Measurements from ENCODE around the gene LARGE1. TPM values are rescaled to one million over a fixed set of nuclear protein-coding genes. Genes with fewer than 3 reads are reported as not detected.

The LARGE1 gene
- total RNA-seq, 4 donors from 2014 or later: 18.7 to 82.1 (median 39.2) TPM

DNA sequence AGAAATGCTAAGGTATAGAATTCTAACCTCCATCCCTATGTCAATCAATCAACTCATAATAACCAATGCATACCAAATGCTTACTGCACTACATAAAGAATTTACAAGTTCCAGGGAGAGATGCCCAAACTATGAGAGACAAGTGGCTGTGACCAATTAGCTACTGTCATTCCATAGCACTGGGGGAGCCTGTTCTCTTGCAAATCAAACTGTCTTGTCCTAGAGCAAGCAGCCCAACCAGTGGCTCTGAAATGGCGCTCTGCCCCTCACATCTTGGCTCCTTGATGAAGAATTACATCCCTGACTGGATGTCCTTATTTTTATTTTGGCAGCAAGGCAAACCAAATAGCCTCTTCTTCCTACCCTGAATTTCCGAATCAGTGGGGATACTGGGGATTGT is 589.7 kb downstream of the LARGE1 start:
- no peak for TF ChIP-seq POLR2A (IDR thresholded peaks at IDR 0.05)
- TF ChIP-seq, protein P1, sequence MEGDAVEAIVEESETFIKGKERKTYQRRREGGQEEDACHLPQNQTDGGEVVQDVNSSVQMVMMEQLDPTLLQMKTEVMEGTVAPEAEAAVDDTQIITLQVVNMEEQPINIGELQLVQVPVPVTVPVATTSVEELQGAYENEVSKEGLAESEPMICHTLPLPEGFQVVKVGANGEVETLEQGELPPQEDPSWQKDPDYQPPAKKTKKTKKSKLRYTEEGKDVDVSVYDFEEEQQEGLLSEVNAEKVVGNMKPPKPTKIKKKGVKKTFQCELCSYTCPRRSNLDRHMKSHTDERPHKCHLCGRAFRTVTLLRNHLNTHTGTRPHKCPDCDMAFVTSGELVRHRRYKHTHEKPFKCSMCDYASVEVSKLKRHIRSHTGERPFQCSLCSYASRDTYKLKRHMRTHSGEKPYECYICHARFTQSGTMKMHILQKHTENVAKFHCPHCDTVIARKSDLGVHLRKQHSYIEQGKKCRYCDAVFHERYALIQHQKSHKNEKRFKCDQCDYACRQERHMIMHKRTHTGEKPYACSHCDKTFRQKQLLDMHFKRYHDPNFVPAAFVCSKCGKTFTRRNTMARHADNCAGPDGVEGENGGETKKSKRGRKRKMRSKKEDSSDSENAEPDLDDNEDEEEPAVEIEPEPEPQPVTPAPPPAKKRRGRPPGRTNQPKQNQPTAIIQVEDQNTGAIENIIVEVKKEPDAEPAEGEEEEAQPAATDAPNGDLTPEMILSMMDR (IDR thresholded peaks at IDR 0.05): no peak
- H3K27ac ChIP-seq: no peak overlapping the region
- H3K4me3 ChIP-seq: no peak overlapping the region
- H3K4me1 ChIP-seq: no peaks in the 10 kb centered on the region
- no peak for DNase-seq
- intact Hi-C loops (cut with DNase I; ENCODE audit: low total_unique reads): no loop called here
- H3K36me3 ChIP-seq: no peaks in the 10 kb centered on the region
- no peaks in the 10 kb centered on the region for H3K27me3 ChIP-seq
- H3K9me3 ChIP-seq: no peaks in the 10 kb centered on the region

DNA sequence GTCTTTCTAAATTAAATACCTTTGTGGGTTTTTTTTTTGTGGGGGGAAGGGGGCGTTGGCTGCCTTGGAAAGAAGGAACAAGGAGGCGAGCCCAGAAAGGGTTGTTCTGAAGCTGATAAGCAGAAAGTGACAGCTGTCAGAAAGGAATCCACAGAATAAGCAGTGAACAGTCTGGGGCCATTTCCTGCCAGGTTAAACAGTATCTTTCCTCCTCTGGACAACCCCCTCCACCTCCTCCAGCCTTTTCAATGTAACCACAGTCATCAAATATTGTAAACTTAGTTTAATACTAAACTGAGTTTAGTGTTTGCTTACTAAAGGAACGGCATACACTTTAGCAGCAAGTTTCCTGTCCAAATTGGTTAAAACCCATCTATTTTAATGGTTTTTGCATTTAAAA is 590.9 kb downstream of the LARGE1 start:
- intact Hi-C loops (cut with DNase I; ENCODE audit: low total_unique reads): no loop called here
- no peak overlapping the region for H3K27ac ChIP-seq
- H3K27me3 ChIP-seq: no peaks in the 10 kb centered on the region
- H3K4me3 ChIP-seq: no peak overlapping the region
- no peaks in the 10 kb centered on the region for H3K36me3 ChIP-seq
- no peak for DNase-seq
- H3K4me1 ChIP-seq: no peaks in the 10 kb centered on the region
- TF ChIP-seq POLR2A (IDR thresholded peaks at IDR 0.05): no peak
- TF ChIP-seq, protein P1 (IDR thresholded peaks at IDR 0.05): no peak
- H3K9me3 ChIP-seq: no peaks in the 10 kb centered on the region

DNA sequence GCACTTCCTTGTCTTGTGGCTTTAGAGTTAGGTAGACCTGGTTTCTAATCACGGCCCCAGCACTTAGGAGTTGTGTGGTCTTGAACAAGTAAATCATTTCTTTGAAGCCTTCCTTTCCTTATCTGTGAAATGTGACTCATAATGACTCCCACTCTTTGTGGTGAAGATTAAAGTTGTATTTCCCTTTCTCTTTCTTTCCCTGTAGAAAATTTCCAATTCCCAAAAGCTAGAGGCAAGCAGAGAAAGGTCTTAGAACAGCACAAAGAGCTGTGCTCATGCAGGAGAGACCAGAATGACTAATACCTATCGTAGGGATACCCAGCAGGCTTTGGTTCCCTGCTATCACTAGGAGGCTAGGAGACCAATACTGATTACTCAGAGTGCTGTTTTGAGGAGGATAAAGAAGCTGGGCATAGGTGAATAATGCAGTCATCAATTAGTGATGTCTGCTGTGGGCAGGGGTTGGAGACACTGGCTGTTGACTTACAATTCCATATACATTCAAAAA is 591.4 kb downstream of the LARGE1 start:
- DNase-seq: no peak
- no peaks in the 10 kb centered on the region for H3K27me3 ChIP-seq
- intact Hi-C loops (cut with DNase I; ENCODE audit: low total_unique reads): no loop called here

DNA sequence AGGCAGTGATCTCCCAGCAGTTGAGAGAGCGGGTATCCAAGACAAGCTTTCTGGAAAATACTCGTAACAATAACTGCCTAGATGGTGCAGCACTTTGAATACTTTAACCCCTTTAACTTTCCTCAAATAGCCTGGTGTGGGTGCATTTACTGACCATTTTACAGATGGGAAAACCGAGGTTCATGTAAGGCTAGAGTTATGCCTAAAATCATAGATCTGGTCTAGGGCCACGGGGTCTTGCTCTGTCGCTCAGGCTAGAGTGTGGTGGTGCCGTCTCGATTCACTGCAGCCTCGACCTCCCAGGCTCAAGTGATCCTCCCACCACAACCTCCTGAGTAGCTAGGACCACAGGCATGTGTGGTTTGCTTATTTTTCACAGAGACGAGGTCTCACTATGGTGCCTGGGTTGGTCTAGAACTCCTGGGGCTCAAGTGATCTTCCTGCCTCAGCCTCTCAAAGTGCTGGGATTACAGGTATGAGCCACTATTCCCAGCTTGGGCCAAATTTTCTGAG is 592.9 kb downstream of the LARGE1 start:
- TF ChIP-seq POLR2A (IDR thresholded peaks at IDR 0.05): no peak
- TF ChIP-seq, protein P1 (IDR thresholded peaks at IDR 0.05): no peak
- Histone ChIP-seq H3K36me3 (no peaks in the 10 kb centered on the region), H3K4me3 (no peak overlapping the region), H3K27me3 (no peaks in the 10 kb centered on the region), H3K27ac (no peak overlapping the region), H3K9me3 (no peaks in the 10 kb centered on the region), H3K4me1 (no peaks in the 10 kb centered on the region)
- intact Hi-C loops (cut with DNase I; ENCODE audit: low total_unique reads): no loop called here
- no peak for DNase-seq

More for the DNA sequence above, 591.4 kb downstream of the LARGE1 start:
- no peaks in the 10 kb centered on the region for H3K4me1 ChIP-seq
- H3K4me3 ChIP-seq: no peak overlapping the region
- TF ChIP-seq, protein P1 (IDR thresholded peaks at IDR 0.05): no peak
- no peak for TF ChIP-seq POLR2A (IDR thresholded peaks at IDR 0.05)
- no peaks in the 10 kb centered on the region for H3K36me3 ChIP-seq
- H3K9me3 ChIP-seq: no peaks in the 10 kb centered on the region
- no peak overlapping the region for H3K27ac ChIP-seq

DNA sequence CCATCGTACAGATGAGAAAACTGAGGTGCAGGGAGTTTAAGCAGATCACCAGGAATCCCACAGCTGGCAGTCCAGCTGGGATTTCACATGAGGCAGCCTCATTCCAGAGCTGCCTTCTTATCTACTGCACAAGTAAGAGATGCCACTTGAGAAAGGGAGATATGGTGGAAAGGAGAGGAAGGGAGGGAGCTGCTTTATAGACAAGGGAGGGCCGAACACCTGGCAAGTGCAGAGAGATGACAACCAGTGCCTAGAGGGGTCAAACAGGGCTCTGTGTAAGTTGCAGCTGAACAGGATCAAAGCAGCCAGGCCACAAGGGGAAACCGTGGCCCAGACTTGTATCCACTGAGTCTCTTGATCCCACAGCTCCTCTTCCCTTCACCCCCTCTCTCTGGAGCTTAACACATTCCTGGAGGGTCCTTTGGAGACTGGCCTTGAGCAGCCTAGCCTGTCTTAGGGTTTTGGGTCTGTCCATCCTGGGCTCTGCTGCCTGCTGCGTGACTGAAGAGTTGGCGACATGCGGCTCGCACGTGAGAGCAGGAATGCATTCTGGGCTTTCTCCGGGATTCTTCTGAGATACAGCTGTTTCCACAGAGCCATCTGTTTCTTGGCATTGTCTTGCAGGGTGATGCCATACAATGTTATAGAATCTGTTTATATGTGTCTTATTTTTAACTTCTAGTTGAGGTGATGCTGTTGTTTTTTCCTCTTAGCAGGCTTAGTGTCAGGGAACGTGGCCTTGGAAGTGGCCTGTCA is 593.6 kb downstream of the LARGE1 start:
- DNase-seq: no peak
- Histone ChIP-seq H3K27ac (no peak overlapping the region), H3K36me3 (no peaks in the 10 kb centered on the region), H3K9me3 (no peaks in the 10 kb centered on the region), H3K4me3 (no peak overlapping the region), H3K4me1 (no peaks in the 10 kb centered on the region), H3K27me3 (no peaks in the 10 kb centered on the region)
- TF ChIP-seq, protein P1 (IDR thresholded peaks at IDR 0.05): no peak
- no peak for TF ChIP-seq POLR2A (IDR thresholded peaks at IDR 0.05)
- intact Hi-C loops (cut with DNase I; ENCODE audit: low total_unique reads): no loop called here

All from uterus (tissue), 4 donors.